Suprapubic skin (tissue), 4 donors: ENCODE data around the gene TEX13A.
"Not testable (repeated sequence)": the region's sequence is repeated elsewhere in the genome, so short reads cannot be mapped to it uniquely, and the experiment has no call there.

Experiments used
- EP300 ChIP-seq: sonication (generic); formaldehyde crosslinking; IDR thresholded peaks from one replicate; pipeline ENCODE4 v1.6.1; 2017; ENCODE audit warnings: antibody characterized with exemption
- POLR2A ChIP-seq, 2 donors: fragments of 450-650 bp; IDR thresholded peaks; one replicate each; pipeline ENCODE4 v1.6.1; 2017; ENCODE audit warnings: antibody characterized with exemption in 2 of 2, mild to moderate bottlenecking in 2 of 2, moderate library complexity in 2 of 2
- POLR2AphosphoS5 ChIP-seq, 3 donors: sonication (generic); formaldehyde crosslinking; IDR thresholded peaks; one replicate each; pipeline ENCODE4 v1.6.1; 2017; ENCODE audit warnings: antibody characterized with exemption in 3 of 3
- TF ChIP-seq, protein P1 (sequence below), 2 donors: fragments of 200-600 bp in 1 of 2; fragments of 450-650 bp in 1 of 2; sonication (generic) in 1 of 2; IDR thresholded peaks; one replicate each; pipeline ENCODE4 v1.5.1; 2016 to 2019; ENCODE audit warnings: antibody characterized with exemption in 2 of 2, mild to moderate bottlenecking in 1 of 2, moderate library complexity in 1 of 2

- TF ChIP-seq, protein P1, sequence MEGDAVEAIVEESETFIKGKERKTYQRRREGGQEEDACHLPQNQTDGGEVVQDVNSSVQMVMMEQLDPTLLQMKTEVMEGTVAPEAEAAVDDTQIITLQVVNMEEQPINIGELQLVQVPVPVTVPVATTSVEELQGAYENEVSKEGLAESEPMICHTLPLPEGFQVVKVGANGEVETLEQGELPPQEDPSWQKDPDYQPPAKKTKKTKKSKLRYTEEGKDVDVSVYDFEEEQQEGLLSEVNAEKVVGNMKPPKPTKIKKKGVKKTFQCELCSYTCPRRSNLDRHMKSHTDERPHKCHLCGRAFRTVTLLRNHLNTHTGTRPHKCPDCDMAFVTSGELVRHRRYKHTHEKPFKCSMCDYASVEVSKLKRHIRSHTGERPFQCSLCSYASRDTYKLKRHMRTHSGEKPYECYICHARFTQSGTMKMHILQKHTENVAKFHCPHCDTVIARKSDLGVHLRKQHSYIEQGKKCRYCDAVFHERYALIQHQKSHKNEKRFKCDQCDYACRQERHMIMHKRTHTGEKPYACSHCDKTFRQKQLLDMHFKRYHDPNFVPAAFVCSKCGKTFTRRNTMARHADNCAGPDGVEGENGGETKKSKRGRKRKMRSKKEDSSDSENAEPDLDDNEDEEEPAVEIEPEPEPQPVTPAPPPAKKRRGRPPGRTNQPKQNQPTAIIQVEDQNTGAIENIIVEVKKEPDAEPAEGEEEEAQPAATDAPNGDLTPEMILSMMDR (IDR thresholded peaks at IDR 0.05), result not testable (repeated sequence)
- TF ChIP-seq EP300; POLR2AphosphoS5 (IDR thresholded peaks at IDR 0.05); POLR2A (IDR thresholded peaks at IDR 0.05): not testable (repeated sequence)
Observed at GRCh38 chrX:105237407-105237806, 16.9 kb upstream of the TEX13A start.
